Smooth muscle cell (in vitro differentiated cells): Measurements from ENCODE around the gene SCAPER. TPM values are rescaled to one million over a fixed set of nuclear protein-coding genes. Genes with fewer than 3 reads are reported as not detected.

ENCODE experiments used
- DNase-seq: peaks from one replicate; lab custom pipeline; 2025; ENCODE audit not compliant: unreplicated experiment; lab: John Stamatoyannopoulos, UW
- H2AFZ ChIP-seq: fragments of 200-600 bp; sonication (generic); 2 replicates; pipeline ENCODE4 v1.6.0; 2016; ENCODE audit warnings: antibody characterized with exemption, low read depth, mild to moderate bottlenecking
- H3F3A ChIP-seq: fragments of 200-600 bp; sonication (generic); 2 replicates; pipeline ENCODE4 v1.6.0; 2017; ENCODE audit warnings: antibody characterized with exemption, low read depth
- H3K27ac ChIP-seq: fragments of 200-600 bp; sonication (generic); 2 replicates; pipeline ENCODE4 v1.5.1; 2016; ENCODE audit warnings: low read depth, mild to moderate bottlenecking
- H3K27me3 ChIP-seq: fragments of 200-600 bp; sonication (generic); 2 replicates; pipeline ENCODE4 v1.6.1; 2016; ENCODE audit warnings: low read depth, mild to moderate bottlenecking
- H3K36me3 ChIP-seq: fragments of 200-600 bp; sonication (generic); 2 replicates; pipeline ENCODE4 v1.5.1; 2016; ENCODE audit warnings: low read depth
- H3K4me1 ChIP-seq: fragments of 200-600 bp; sonication (generic); 2 replicates; pipeline ENCODE4 v1.5.1; 2016; ENCODE audit warnings: low read depth
- H3K4me2 ChIP-seq: fragments of 200-600 bp; sonication (generic); 2 replicates; pipeline ENCODE4 v1.6.0; 2016; ENCODE audit warnings: mild to moderate bottlenecking
- H3K4me3 ChIP-seq: fragments of 200-600 bp; sonication (generic); 2 replicates; pipeline ENCODE4 v1.5.1; 2016; ENCODE audit warnings: mild to moderate bottlenecking
- H3K79me2 ChIP-seq: fragments of 200-600 bp; sonication (generic); 2 replicates; pipeline ENCODE4 v1.6.0; 2016; ENCODE audit warnings: low read depth, mild to moderate bottlenecking
- H3K9ac ChIP-seq: fragments of 200-600 bp; sonication (generic); 2 replicates; pipeline ENCODE4 v1.6.0; 2016; ENCODE audit warnings: low read depth
- H3K9me3 ChIP-seq: fragments of 200-600 bp; sonication (generic); replicated peaks from 2 replicates; pipeline ENCODE4 v1.5.1; 2016; ENCODE audit warnings: low read depth
- H4K20me1 ChIP-seq: fragments of 200-600 bp; sonication (generic); 2 replicates; pipeline ENCODE4 v1.6.0; 2016; ENCODE audit warnings: low read depth
- CTCF ChIP-seq: fragments of 200-600 bp; sonication (generic); IDR thresholded peaks from 2 replicates; pipeline ENCODE4 v1.5.1; 2017; ENCODE audit warnings: borderline replicate concordance, mild to moderate bottlenecking, antibody characterized with exemption; ENCODE audit not compliant: insufficient read depth, poor library complexity, severe bottlenecking
- WGBS: methylation state at CpG from one replicate; pipeline ENCODE4 v1.1.7; 2016; ENCODE audit warnings: low lambda C conversion rate; 5-methylcytosine and 5-hydroxymethylcytosine counted together
- polyA plus RNA-seq: library from polyadenylated mRNA; unstranded; fragments of >200 nt; fragmentation: Nextera tagmentation; extraction: Ambion mirVana; gene quantifications from 2 replicates; pipeline ENCODE4 v1.2.1, GENCODE V29; 2016
- total RNA-seq: library from RNA; depleted of rRNA; stranded (reverse); fragments of >200 nt; gene quantifications from 2 replicates; pipeline ENCODE4 v1.2.3, GENCODE V29; 2014

The SCAPER gene
- total and polyA plus RNA-seq, 2 experiments from 2014 or later, result 6.6 to 34.3 TPM

DNA sequence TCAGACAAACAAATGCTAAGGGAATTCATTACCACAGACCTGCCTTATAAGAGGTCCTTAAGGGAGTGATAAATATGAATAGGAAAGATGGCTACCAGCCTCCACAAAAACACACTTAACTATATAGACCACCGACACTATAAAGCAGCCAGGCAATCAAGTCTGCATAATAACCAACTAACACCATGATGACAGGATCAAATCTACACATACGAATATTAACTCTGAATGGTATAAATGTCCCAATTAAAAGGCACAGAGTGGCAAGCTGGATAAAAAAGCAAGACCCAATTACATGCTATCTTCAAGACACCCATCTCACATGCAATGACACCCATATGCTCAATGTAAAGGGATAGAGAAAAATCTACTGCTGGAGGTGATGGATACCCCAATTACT, 221.1 kb downstream of the SCAPER start:
- Histone ChIP-seq H3K79me2 (no peaks in the 10 kb centered on the region), H4K20me1 (no peaks in the 10 kb centered on the region), H3F3A (no peaks in the 10 kb centered on the region), H2AFZ (no peak overlapping the region), H3K27me3 (no peaks in the 10 kb centered on the region), H3K4me3 (no peak overlapping the region), H3K4me2 (no peak overlapping the region), H3K27ac (no peak overlapping the region), H3K9ac (no peak overlapping the region), H3K9me3 (no peaks in the 10 kb centered on the region), H3K36me3 (no peaks in the 10 kb centered on the region), H3K4me1 (peaks cover 4% of the 10 kb centered on the region)
- DNase-seq, result no peak
- WGBS, result 100% methylated on average over 2 of the region's 2 CpGs
- TF ChIP-seq CTCF, result no peak

GRCh38 chr15:76682833-76683232, 222.3 kb downstream of the SCAPER start:
- Histone ChIP-seq H3K4me2 (no peak overlapping the region), H3K27ac (no peak overlapping the region)

GRCh38 chr15:76682259-76682658, 222.9 kb downstream of the SCAPER start:
- H3K9me3 ChIP-seq, result no peaks in the 10 kb centered on the region
- H3F3A ChIP-seq, result no peaks in the 10 kb centered on the region
- 94% methylated on average over 7 of the region's 7 CpGs for WGBS

More at GRCh38 chr15:76682833-76683232, 222.3 kb downstream of the SCAPER start:
- no peak overlapping the region for H3K9ac ChIP-seq
- H3K36me3 ChIP-seq, result no peaks in the 10 kb centered on the region
- H3K27me3 ChIP-seq, result no peaks in the 10 kb centered on the region
- no peaks in the 10 kb centered on the region for H4K20me1 ChIP-seq
- H3K4me3 ChIP-seq, result no peak overlapping the region
- H3K4me1 ChIP-seq, result peaks cover 6% of the 10 kb centered on the region
- no peak for DNase-seq
- H3K9me3 ChIP-seq, result no peaks in the 10 kb centered on the region
- no peaks in the 10 kb centered on the region for H3K79me2 ChIP-seq
- no peak for TF ChIP-seq CTCF
- no peaks in the 10 kb centered on the region for H3F3A ChIP-seq
- H2AFZ ChIP-seq, result no peak overlapping the region
- 94% methylated on average over 3 of the region's 3 CpGs for WGBS

More at GRCh38 chr15:76682259-76682658, 222.9 kb downstream of the SCAPER start:
- no peaks in the 10 kb centered on the region for H3K27me3 ChIP-seq
- no peaks in the 10 kb centered on the region for H3K79me2 ChIP-seq
- DNase-seq, result no peak
- peaks cover 6% of the 10 kb centered on the region for H3K4me1 ChIP-seq
- no peak overlapping the region for H3K4me2 ChIP-seq
- H3K9ac ChIP-seq, result no peak overlapping the region
- H2AFZ ChIP-seq, result no peak overlapping the region
- TF ChIP-seq CTCF, result no peak
- H3K4me3 ChIP-seq, result no peak overlapping the region
- no peak overlapping the region for H3K27ac ChIP-seq
- no peaks in the 10 kb centered on the region for H4K20me1 ChIP-seq
- H3K36me3 ChIP-seq, result no peaks in the 10 kb centered on the region
